Ovary (tissue), 3 donors: ENCODE data around the gene GNRH2.

Source experiments
- POLR2A ChIP-seq: fragments of 450-650 bp; IDR thresholded peaks from one replicate; pipeline ENCODE4 v1.6.1; 2017; ENCODE audit warnings: antibody characterized with exemption, mild to moderate bottlenecking, moderate library complexity
- TF ChIP-seq, protein P1 (sequence below), 3 donors: fragments of 450-650 bp in 2 of 3; fragments of 200-600 bp in 1 of 3; IDR thresholded peaks; one replicate each; pipeline versions ENCODE4 v1.5.1 to v1.8.0; 2016 to 2022; ENCODE audit warnings: antibody characterized with exemption in 3 of 3, mild to moderate bottlenecking in 1 of 3
- donor health status: DM: no; HTN: no; CAD: no.

- TF ChIP-seq, protein P1, sequence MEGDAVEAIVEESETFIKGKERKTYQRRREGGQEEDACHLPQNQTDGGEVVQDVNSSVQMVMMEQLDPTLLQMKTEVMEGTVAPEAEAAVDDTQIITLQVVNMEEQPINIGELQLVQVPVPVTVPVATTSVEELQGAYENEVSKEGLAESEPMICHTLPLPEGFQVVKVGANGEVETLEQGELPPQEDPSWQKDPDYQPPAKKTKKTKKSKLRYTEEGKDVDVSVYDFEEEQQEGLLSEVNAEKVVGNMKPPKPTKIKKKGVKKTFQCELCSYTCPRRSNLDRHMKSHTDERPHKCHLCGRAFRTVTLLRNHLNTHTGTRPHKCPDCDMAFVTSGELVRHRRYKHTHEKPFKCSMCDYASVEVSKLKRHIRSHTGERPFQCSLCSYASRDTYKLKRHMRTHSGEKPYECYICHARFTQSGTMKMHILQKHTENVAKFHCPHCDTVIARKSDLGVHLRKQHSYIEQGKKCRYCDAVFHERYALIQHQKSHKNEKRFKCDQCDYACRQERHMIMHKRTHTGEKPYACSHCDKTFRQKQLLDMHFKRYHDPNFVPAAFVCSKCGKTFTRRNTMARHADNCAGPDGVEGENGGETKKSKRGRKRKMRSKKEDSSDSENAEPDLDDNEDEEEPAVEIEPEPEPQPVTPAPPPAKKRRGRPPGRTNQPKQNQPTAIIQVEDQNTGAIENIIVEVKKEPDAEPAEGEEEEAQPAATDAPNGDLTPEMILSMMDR (IDR thresholded peaks at IDR 0.05), result no peak
- no peak for TF ChIP-seq POLR2A
These were observed 41.0 kb downstream of the GNRH2 start, which contains the start of gene AVP for GRCh38 chr20:3084283-3084985.
